Smooth muscle cell (in vitro differentiated cells): ENCODE results near the gene CEP97. TPM values are rescaled to one million over a fixed set of nuclear protein-coding genes. Genes with fewer than 3 reads are reported as not detected.
"Not testable (repeated sequence)": the region's sequence is repeated elsewhere in the genome, so short reads cannot be mapped to it uniquely, and the experiment has no call there.

Experiments used
- DNase-seq: peaks from one replicate; lab custom pipeline; 2025; ENCODE audit not compliant: unreplicated experiment; lab: John Stamatoyannopoulos, UW
- H2AFZ ChIP-seq: fragments of 200-600 bp; sonication (generic); 2 replicates; pipeline ENCODE4 v1.6.0; 2016; ENCODE audit warnings: antibody characterized with exemption, low read depth, mild to moderate bottlenecking
- H3F3A ChIP-seq: fragments of 200-600 bp; sonication (generic); 2 replicates; pipeline ENCODE4 v1.6.0; 2017; ENCODE audit warnings: antibody characterized with exemption, low read depth
- H3K27ac ChIP-seq: fragments of 200-600 bp; sonication (generic); 2 replicates; pipeline ENCODE4 v1.5.1; 2016; ENCODE audit warnings: low read depth, mild to moderate bottlenecking
- H3K27me3 ChIP-seq: fragments of 200-600 bp; sonication (generic); 2 replicates; pipeline ENCODE4 v1.6.1; 2016; ENCODE audit warnings: low read depth, mild to moderate bottlenecking
- H3K36me3 ChIP-seq: fragments of 200-600 bp; sonication (generic); 2 replicates; pipeline ENCODE4 v1.5.1; 2016; ENCODE audit warnings: low read depth
- H3K4me1 ChIP-seq: fragments of 200-600 bp; sonication (generic); 2 replicates; pipeline ENCODE4 v1.5.1; 2016; ENCODE audit warnings: low read depth
- H3K4me2 ChIP-seq: fragments of 200-600 bp; sonication (generic); 2 replicates; pipeline ENCODE4 v1.6.0; 2016; ENCODE audit warnings: mild to moderate bottlenecking
- H3K4me3 ChIP-seq: fragments of 200-600 bp; sonication (generic); 2 replicates; pipeline ENCODE4 v1.5.1; 2016; ENCODE audit warnings: mild to moderate bottlenecking
- H3K79me2 ChIP-seq: fragments of 200-600 bp; sonication (generic); 2 replicates; pipeline ENCODE4 v1.6.0; 2016; ENCODE audit warnings: low read depth, mild to moderate bottlenecking
- H3K9ac ChIP-seq: fragments of 200-600 bp; sonication (generic); 2 replicates; pipeline ENCODE4 v1.6.0; 2016; ENCODE audit warnings: low read depth
- H3K9me3 ChIP-seq: fragments of 200-600 bp; sonication (generic); replicated peaks from 2 replicates; pipeline ENCODE4 v1.5.1; 2016; ENCODE audit warnings: low read depth
- H4K20me1 ChIP-seq: fragments of 200-600 bp; sonication (generic); 2 replicates; pipeline ENCODE4 v1.6.0; 2016; ENCODE audit warnings: low read depth
- CTCF ChIP-seq: fragments of 200-600 bp; sonication (generic); IDR thresholded peaks from 2 replicates; pipeline ENCODE4 v1.5.1; 2017; ENCODE audit warnings: borderline replicate concordance, mild to moderate bottlenecking, antibody characterized with exemption; ENCODE audit not compliant: insufficient read depth, poor library complexity, severe bottlenecking
- WGBS: methylation state at CpG from one replicate; pipeline ENCODE4 v1.1.7; 2016; ENCODE audit warnings: low lambda C conversion rate; 5-methylcytosine and 5-hydroxymethylcytosine counted together
- polyA plus RNA-seq: library from polyadenylated mRNA; unstranded; fragments of >200 nt; fragmentation: Nextera tagmentation; extraction: Ambion mirVana; gene quantifications from 2 replicates; pipeline ENCODE4 v1.2.1, GENCODE V29; 2016
- total RNA-seq: library from RNA; depleted of rRNA; stranded (reverse); fragments of >200 nt; gene quantifications from 2 replicates; pipeline ENCODE4 v1.2.3, GENCODE V29; 2014

Gene CEP97
- total and polyA plus RNA-seq, 2 experiments from 2014 or later = 4.3 to 20.8 TPM

DNA sequence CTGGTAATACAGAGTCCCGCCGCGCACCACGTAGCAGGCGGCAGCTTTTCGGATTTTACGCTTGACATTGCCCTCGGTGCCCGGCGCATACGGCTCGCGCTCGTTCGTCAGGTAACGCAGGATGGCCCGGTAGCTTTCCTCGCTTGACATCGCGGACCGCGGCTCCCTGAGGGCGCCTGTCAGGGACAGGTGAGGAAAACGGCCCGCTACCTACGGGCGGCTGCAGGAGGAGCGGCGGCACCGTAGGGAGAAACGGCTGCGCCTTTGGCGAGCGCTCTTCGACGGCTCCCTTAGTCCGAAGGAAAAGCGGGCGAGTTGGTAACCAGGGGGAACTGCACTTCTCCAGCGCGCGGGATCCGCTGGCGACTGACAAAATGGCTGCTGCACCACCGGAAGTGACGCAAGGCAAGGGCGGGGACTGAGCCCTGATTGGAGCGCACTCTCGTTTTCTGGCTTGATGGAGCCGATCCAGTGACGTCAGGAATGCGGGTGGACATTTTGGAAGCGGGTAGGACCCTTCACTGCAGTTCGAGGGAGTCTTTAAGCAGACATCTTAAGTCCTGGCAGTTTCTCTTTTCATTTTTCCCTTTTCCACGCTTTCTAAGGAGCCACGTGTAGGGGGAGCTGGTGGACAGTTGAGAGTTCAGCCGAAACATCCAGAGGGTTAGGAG, 47.5 kb upstream of the CEP97 start, which contains the start of gene ZBTB11:
Gene ZBTB11, minus strand, starts transcription at position 368 of the 671 bp plus-strand sequence. Its CDS starts 218 bp downstream, at position 150.
- no peaks in the 10 kb centered on the region for H3K9me3 ChIP-seq
- peak within 1 kb of the TSS; percentile 97 for H3K4me3 ChIP-seq
- peaks cover 37% of the 10 kb centered on the region for H3F3A ChIP-seq
- H3K4me2 ChIP-seq = peak within 1 kb of the TSS; percentile 94
- H2AFZ ChIP-seq = peak within 1 kb of the TSS; percentile 86
- TF ChIP-seq CTCF = peak; percentile 41
- peaks cover 20% of the 10 kb centered on the region for H3K4me1 ChIP-seq
- peaks cover 12% of the 10 kb centered on the region for H3K36me3 ChIP-seq
- peaks cover 40% of the 10 kb centered on the region for H3K79me2 ChIP-seq
- no peak for DNase-seq
- peaks cover 43% of the 10 kb centered on the region for H4K20me1 ChIP-seq
- H3K27me3 ChIP-seq = no peaks in the 10 kb centered on the region
- peak within 1 kb of the TSS; percentile 93 for H3K27ac ChIP-seq
- under 1% methylated on average over 57 of the region's 57 CpGs for WGBS
- H3K9ac ChIP-seq = peak within 1 kb of the TSS; percentile 97

DNA sequence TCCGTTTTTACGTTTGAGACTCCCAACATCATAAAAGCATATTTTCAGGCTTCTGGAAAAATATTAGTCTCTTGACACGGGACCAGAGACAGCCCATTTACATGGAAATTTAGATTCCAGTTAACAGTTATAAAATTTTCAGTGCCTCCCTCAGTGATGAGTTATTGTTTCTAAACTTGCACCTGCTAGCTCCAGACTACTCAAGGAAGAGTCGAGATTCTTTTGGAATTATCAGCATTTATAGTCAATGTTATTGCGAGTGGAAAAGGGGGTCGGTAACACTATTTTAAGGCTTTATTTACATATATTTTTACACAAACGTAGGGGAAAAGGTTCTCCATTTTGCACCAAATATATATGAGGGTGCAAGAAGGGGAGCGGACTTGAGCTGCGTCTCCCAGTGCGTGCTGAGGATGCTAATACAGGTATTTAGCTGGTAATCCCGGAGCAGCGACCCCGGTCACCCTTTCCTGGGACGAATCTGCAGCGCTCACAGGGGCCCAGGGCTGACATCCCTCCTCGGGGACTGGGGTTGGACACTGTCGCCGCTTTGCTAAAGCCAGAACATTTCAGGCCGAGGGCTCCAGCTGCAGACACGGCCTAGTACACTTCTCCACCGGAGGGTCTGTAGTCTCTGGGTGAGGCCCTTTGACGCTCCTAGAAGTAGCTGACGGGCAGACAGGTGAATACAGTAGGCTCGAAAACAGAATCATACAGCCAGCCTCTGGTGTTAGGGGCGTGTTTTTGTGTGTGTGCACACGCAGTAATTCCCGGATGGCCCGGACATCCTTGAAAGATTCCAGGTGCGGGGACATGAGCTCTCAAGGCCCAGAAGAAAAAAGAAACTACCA, 46.8 kb upstream of the CEP97 start:
- no peak for TF ChIP-seq CTCF
- Histone ChIP-seq H3F3A (peaks cover 44% of the 10 kb centered on the region), H3K27me3 (no peaks in the 10 kb centered on the region), H3K79me2 (peaks cover 39% of the 10 kb centered on the region), H3K9ac (peak overlapping the region; percentile 47), H3K4me2 (peak overlapping the region; percentile 83), H3K36me3 (peaks cover 13% of the 10 kb centered on the region), H2AFZ (no peak overlapping the region), H3K9me3 (no peaks in the 10 kb centered on the region), H3K27ac (peak overlapping the region; percentile 93), H4K20me1 (peaks cover 47% of the 10 kb centered on the region), H3K4me1 (peaks cover 20% of the 10 kb centered on the region), H3K4me3 (peak overlapping the region; percentile 97)
- whole genome bisulfite sequencing = 62% methylated on average over 29 of the region's 29 CpGs
- no peak for DNase-seq

- not testable (repeated sequence) for H2AFZ ChIP-seq, DNase-seq, H3K4me3 ChIP-seq, H3K27ac ChIP-seq, H3K9ac ChIP-seq, H3K4me2 ChIP-seq, H3K9me3 ChIP-seq, H3K27me3 ChIP-seq
- H3F3A ChIP-seq = peaks cover 55% of the 10 kb centered on the region
- 87% methylated on average over 2 of the region's 2 CpGs for WGBS
- peaks cover 27% of the 10 kb centered on the region for H3K4me1 ChIP-seq
- H3K36me3 ChIP-seq = peaks cover 20% of the 10 kb centered on the region
- peaks cover 39% of the 10 kb centered on the region for H3K79me2 ChIP-seq
- peaks cover 48% of the 10 kb centered on the region for H4K20me1 ChIP-seq
These were observed 45.6 kb upstream of the CEP97 start for GRCh38 chr3:101678837-101679236.

DNA sequence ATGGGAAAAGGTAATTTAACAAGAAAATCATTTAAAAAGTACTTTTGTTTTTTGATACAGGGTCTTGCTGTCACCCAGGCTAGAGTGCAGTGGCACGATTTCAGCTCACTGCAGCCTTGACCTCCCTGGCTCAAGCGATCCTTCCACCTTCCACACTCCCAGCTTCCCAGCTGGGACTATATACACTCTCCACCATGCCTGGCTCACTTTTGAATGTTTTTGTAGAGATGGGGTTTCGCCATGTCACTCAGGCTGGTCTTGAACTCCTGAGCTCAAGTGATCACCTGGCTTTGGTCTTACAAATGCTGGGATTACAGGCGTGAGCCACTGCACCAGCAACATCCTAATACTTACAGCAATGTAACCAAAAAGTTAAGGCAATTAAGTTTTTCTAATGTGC, 43.9 kb upstream of the CEP97 start:
- Histone ChIP-seq H3K79me2 (peaks cover 39% of the 10 kb centered on the region), H3K9me3 (no peaks in the 10 kb centered on the region), H3K27me3 (no peaks in the 10 kb centered on the region), H2AFZ (no peak overlapping the region), H3K4me1 (peaks cover 34% of the 10 kb centered on the region), H3F3A (peaks cover 69% of the 10 kb centered on the region), H4K20me1 (peaks cover 56% of the 10 kb centered on the region), H3K4me2 (no peak overlapping the region), H3K27ac (peak overlapping the region; percentile 3), H3K36me3 (peaks cover 20% of the 10 kb centered on the region), H3K9ac (no peak overlapping the region), H3K4me3 (no peak overlapping the region)
- no peak for TF ChIP-seq CTCF
- WGBS = 93% methylated on average over 4 of the region's 4 CpGs
- no peak for DNase-seq
